GM12872 (cell line): Measurements from ENCODE around the gene MAGI2.

Experiments
- CTCF ChIP-seq: IDR thresholded peaks from 3 replicates; pipeline ENCODE4 v1.5.1; 2011; ENCODE audit warnings: low read depth, mild to moderate bottlenecking, low read length, moderate library complexity; ENCODE audit not compliant: insufficient read depth

The MAGI2 gene

GRCh38 chr7:78334426-78334825, 1119.0 kb downstream of the MAGI2 start:
- TF ChIP-seq CTCF: no peak

GRCh38 chr7:78333530-78334425, 1119.7 kb downstream of the MAGI2 start:
- TF ChIP-seq CTCF: no peak

GRCh38 chr7:78329001-78329655, 1124.3 kb downstream of the MAGI2 start:
- no peak for TF ChIP-seq CTCF

- TF ChIP-seq CTCF: no peak
Measured at GRCh38 chr7:78327718-78328117, 1125.7 kb downstream of the MAGI2 start.

GRCh38 chr7:78326876-78327275, 1126.6 kb downstream of the MAGI2 start:
- TF ChIP-seq CTCF: no peak

GRCh38 chr7:78326189-78326588, 1127.3 kb downstream of the MAGI2 start:
- TF ChIP-seq CTCF: no peak

GRCh38 chr7:78323118-78323517, 1130.3 kb downstream of the MAGI2 start:
- no peak for TF ChIP-seq CTCF
